Mesenchymal stem cell (in vitro differentiated cells and primary cell): ENCODE data around the gene PSMB4.

Source experiments
- DNase-seq: peaks from one replicate; pipeline ENCODE4 v3.0.0-alpha.2; 2013
- H2AFZ ChIP-seq: one replicate; pipeline ENCODE4 v1.6.1; 2013; ENCODE audit warnings: low read depth, mild to moderate bottlenecking, control low read depth, inconsistent platforms, low read length, moderate library complexity
- H2AK5ac ChIP-seq: 2 replicates; pipeline ENCODE4 v1.6.1; 2013; ENCODE audit warnings: low read length, moderate library complexity, mild to moderate bottlenecking, inconsistent platforms; ENCODE audit not compliant: severe bottlenecking
- H2BK120ac ChIP-seq: one replicate; pipeline ENCODE4 v1.6.1; 2013; ENCODE audit warnings: low read depth, mild to moderate bottlenecking, inconsistent platforms, low read length, moderate library complexity
- H2BK12ac ChIP-seq, 2 experiments: one replicate each; pipeline ENCODE4 v1.6.1; 2013; ENCODE audit warnings: inconsistent platforms in 2 of 2, low read length in 2 of 2, mild to moderate bottlenecking in 2 of 2, moderate library complexity in 2 of 2, control low read depth in 1 of 2
- H2BK15ac ChIP-seq: one replicate; pipeline ENCODE4 v1.6.1; 2013; ENCODE audit warnings: mild to moderate bottlenecking, low read depth, inconsistent platforms; ENCODE audit not compliant: poor library complexity, severe bottlenecking
- H2BK5ac ChIP-seq: 2 replicates; pipeline ENCODE4 v1.6.1; 2013; ENCODE audit warnings: low read depth, mild to moderate bottlenecking, low read length, control low read depth, inconsistent platforms; ENCODE audit not compliant: poor library complexity, severe bottlenecking
- H3K14ac ChIP-seq, 2 experiments: one replicate each; pipeline ENCODE4 v1.6.1; 2013; ENCODE audit warnings: inconsistent platforms in 2 of 2, low read length in 2 of 2, control low read depth in 1 of 2, mild to moderate bottlenecking in 1 of 2, moderate library complexity in 1 of 2
- H3K18ac ChIP-seq, 2 experiments: one replicate each; pipeline ENCODE4 v1.6.1; 2013; ENCODE audit warnings: inconsistent platforms in 2 of 2, low read length in 2 of 2, control low read depth in 1 of 2, low read depth in 1 of 2, mild to moderate bottlenecking in 1 of 2
- H3K23ac ChIP-seq, 2 experiments: one replicate each; pipeline ENCODE4 v1.6.1; 2013; ENCODE audit warnings: inconsistent platforms in 2 of 2, low read length in 2 of 2, mild to moderate bottlenecking in 2 of 2, moderate library complexity in 2 of 2, control low read depth in 1 of 2
- H3K27ac ChIP-seq: 2 replicates; pipeline ENCODE4 v1.5.1; 2013; ENCODE audit warnings: mild to moderate bottlenecking, moderate library complexity, low read length, control low read depth, inconsistent platforms; ENCODE audit not compliant: poor library complexity, severe bottlenecking
- H3K27me3 ChIP-seq, 2 experiments: 2 replicates each; pipeline versions ENCODE4 v1.6.1 to v1.7.0; 2013; ENCODE audit warnings: low read length in 2 of 2, mild to moderate bottlenecking in 2 of 2, moderate library complexity in 2 of 2, control low read depth in 1 of 2, inconsistent platforms in 1 of 2; ENCODE audit not compliant: control insufficient read depth in 1 of 2, insufficient read depth in 1 of 2
- H3K36me3 ChIP-seq, 2 experiments: 2 replicates each; pipeline versions ENCODE4 v1.6.1 to v1.7.0; 2013; ENCODE audit warnings: low read length in 2 of 2, control low read depth in 1 of 2, inconsistent platforms in 1 of 2, low read depth in 1 of 2, mild to moderate bottlenecking in 1 of 2; ENCODE audit not compliant: insufficient read depth in 2 of 2, control insufficient read depth in 1 of 2
- H3K4ac ChIP-seq, 2 experiments: one replicate each; pipeline ENCODE4 v1.6.1; 2013; ENCODE audit warnings: inconsistent platforms in 2 of 2, low read length in 2 of 2, mild to moderate bottlenecking in 2 of 2, moderate library complexity in 2 of 2, control low read depth in 1 of 2, low read depth in 1 of 2
- H3K4me1 ChIP-seq: 2 replicates; pipeline ENCODE4 v1.6.1; 2013; ENCODE audit warnings: low read depth, low read length, control low read depth; ENCODE audit not compliant: control insufficient read depth, insufficient read depth
- H3K4me2 ChIP-seq: 2 replicates; pipeline ENCODE4 v1.6.1; 2013; ENCODE audit warnings: low read length, mild to moderate bottlenecking, inconsistent platforms; ENCODE audit not compliant: poor library complexity, severe bottlenecking
- H3K4me3 ChIP-seq, 2 experiments: 2 replicates each; pipeline versions ENCODE4 v1.5.1 to v1.7.0; 2013; ENCODE audit warnings: low read length in 2 of 2, mild to moderate bottlenecking in 2 of 2, control low read depth in 1 of 2, low read depth in 1 of 2; ENCODE audit not compliant: insufficient read depth in 1 of 2
- H3K79me1 ChIP-seq: replicated peaks from 2 replicates; pipeline ENCODE4 v1.6.1; 2013; ENCODE audit warnings: mild to moderate bottlenecking, control low read depth, low read length, inconsistent platforms; ENCODE audit not compliant: poor library complexity, severe bottlenecking
- H3K9ac ChIP-seq: 2 replicates; pipeline ENCODE4 v1.7.0; 2013; ENCODE audit warnings: mild to moderate bottlenecking, low read length, moderate library complexity
- H3K9me3 ChIP-seq: 2 replicates; pipeline ENCODE4 v1.7.0; 2013; ENCODE audit warnings: mild to moderate bottlenecking, low read length; ENCODE audit not compliant: control insufficient read depth
- H4K8ac ChIP-seq: one replicate; pipeline ENCODE4 v1.6.1; 2013; ENCODE audit warnings: inconsistent platforms, mild to moderate bottlenecking, low read length, moderate library complexity
- H4K91ac ChIP-seq: one replicate; pipeline ENCODE4 v1.6.1; 2013; ENCODE audit warnings: mild to moderate bottlenecking, low read length, inconsistent platforms
- WGBS: methylation state at CpG from one replicate; pipeline ENCODE4 v1.1.7; 2013; ENCODE audit warnings: mixed read lengths; 5-methylcytosine and 5-hydroxymethylcytosine counted together

PSMB4 gene

DNA sequence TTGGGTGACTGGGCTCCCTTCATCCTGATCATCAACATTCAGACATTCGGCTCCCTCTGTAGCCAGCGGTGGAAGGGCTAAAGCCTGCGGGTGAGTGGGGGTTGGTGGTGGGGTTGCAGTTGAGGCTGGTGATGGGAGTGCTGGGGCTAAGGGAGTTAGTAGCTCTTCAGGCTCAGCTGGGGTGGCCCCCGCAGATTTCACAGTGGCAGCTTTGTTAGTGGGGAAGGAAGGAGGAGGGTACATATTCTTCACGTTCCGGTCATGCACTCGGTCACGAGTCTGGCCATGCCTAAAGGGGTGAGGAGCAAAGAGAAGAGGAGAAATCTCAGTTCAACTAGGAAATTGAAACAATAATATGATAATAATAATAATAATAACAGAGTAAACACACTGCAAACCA, 6.8 kb downstream of the PSMB4 start:
- Histone ChIP-seq H2AK5ac (no peak overlapping the region), H3K4me1 (peaks cover under 1% of the 10 kb centered on the region), H4K91ac (no peak overlapping the region), H3K9me3 (no peaks in the 10 kb centered on the region), H2BK5ac (no peak overlapping the region), H3K14ac (no peak overlapping the region), H2BK12ac (no peak overlapping the region), H2AFZ (no peak overlapping the region), H3K79me1 (peaks cover 19% of the 10 kb centered on the region), H3K27ac (no peak overlapping the region), H3K18ac (no peak overlapping the region), H3K4me2 (no peak overlapping the region), H2BK15ac (no peak overlapping the region), H3K36me3 (peaks cover 46 to 94% of the 10 kb centered on the region in 2 experiments), H3K9ac (no peak overlapping the region), H3K4ac (no peak overlapping the region), H3K4me3 (no peak overlapping the region), H3K27me3 (no peaks in the 10 kb centered on the region), H2BK120ac (no peak overlapping the region), H3K23ac (no peak overlapping the region), H4K8ac (no peak overlapping the region)
- DNase-seq, result no peak
- 96% methylated on average over 3 of the region's 8 CpGs for WGBS

DNA sequence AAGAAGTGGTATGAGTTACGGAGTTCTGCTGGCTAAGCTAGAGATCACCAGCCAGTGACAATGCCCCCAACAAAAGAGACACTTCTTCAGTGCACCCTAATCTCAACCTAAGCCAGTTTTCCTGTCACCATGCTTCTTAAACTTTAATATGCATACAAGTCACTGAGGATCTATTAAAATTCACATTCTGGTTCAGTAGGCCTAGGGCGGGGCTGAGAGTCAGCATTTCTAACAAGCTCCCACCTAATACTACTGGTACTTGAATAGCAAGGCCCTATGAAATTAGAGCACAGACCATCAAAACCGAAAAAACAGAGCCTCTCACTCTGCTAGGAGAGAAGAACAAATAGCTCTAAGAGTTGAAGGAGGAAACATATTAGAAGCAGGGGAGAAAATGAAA, 7.9 kb downstream of the PSMB4 start:
- no peak for DNase-seq
- Histone ChIP-seq H3K18ac (no peak overlapping the region), H3K27me3 (no peaks in the 10 kb centered on the region), H3K4me2 (no peak overlapping the region), H3K4me3 (no peak overlapping the region), H3K4me1 (no peaks in the 10 kb centered on the region), H4K8ac (no peak overlapping the region), H2BK15ac (no peak overlapping the region), H4K91ac (no peak overlapping the region), H3K23ac (no peak overlapping the region), H3K9ac (no peak overlapping the region), H3K9me3 (no peaks in the 10 kb centered on the region), H2BK5ac (no peak overlapping the region), H2BK12ac (no peak overlapping the region), H3K79me1 (peaks cover 18% of the 10 kb centered on the region), H3K36me3 (peaks cover 42 to 94% of the 10 kb centered on the region in 2 experiments), H2AFZ (no peak overlapping the region), H3K27ac (no peak overlapping the region), H2AK5ac (no peak overlapping the region), H3K4ac (no peak overlapping the region), H3K14ac (no peak overlapping the region), H2BK120ac (no peak overlapping the region)
- WGBS, result 100% methylated on average over 3 of the region's 3 CpGs

DNA sequence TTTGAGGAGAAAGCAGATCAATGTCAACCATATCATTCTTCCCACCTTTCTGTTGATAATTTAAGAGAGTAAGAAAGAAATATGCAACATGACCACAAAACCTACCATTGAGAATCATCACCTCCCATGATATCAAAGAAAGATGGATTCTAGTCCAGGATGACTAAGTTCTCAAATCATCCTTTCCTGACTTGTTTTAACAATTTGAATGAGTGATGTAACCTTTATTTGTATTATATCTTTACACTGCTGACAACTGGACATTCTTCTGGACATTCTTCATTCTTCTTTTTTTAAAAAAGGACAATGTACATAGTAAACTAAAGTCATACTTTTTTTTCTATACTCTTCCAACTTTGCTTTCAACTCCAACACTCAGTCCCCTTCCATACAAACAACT, 9.5 kb downstream of the PSMB4 start:
- Histone ChIP-seq H3K4me2 (no peak overlapping the region), H3K4me3 (no peak overlapping the region), H3K36me3 (peaks cover 42 to 89% of the 10 kb centered on the region in 2 experiments), H3K18ac (no peak overlapping the region), H2BK12ac (no peak overlapping the region), H3K4ac (no peak overlapping the region), H3K27ac (no peak overlapping the region), H2BK15ac (no peak overlapping the region), H3K27me3 (no peaks in the 10 kb centered on the region), H3K4me1 (no peaks in the 10 kb centered on the region), H2BK120ac (no peak overlapping the region), H2AK5ac (no peak overlapping the region), H3K23ac (no peak overlapping the region), H2AFZ (no peak overlapping the region), H3K9me3 (no peaks in the 10 kb centered on the region), H4K8ac (no peak overlapping the region), H4K91ac (no peak overlapping the region), H3K9ac (no peak overlapping the region), H2BK5ac (no peak overlapping the region), H3K79me1 (peaks cover 17% of the 10 kb centered on the region), H3K14ac (no peak overlapping the region)
- DNase-seq, result no peak

DNA sequence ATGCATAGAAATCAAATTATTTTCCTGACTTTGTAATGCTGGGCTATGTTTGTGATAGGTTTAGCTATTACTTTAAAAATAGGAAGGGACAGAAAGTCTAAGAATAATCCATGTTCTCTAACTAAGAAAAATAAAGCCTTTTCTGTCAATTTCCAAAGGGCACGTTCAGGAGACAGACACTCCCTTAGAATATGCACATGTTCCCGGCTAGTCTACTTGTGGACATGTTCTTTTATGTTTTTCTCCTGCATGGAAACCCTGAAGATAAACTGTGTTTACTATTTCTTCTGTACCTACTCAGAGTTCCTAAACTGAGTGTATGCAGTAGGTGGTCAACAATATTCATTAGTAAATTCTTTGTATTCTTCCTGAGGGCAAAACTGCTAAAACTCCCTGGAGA, 12.5 kb downstream of the PSMB4 start:
- no peak overlapping the region for H2BK5ac ChIP-seq

More for the DNA sequence above, 12.5 kb downstream of the PSMB4 start:
- WGBS, result 95% methylated on average over 2 of the region's 2 CpGs
- peaks cover 21% of the 10 kb centered on the region for H3K79me1 ChIP-seq
- no peak overlapping the region for H2BK120ac ChIP-seq
- no peak overlapping the region for H3K27ac ChIP-seq
- no peak overlapping the region for H2BK12ac ChIP-seq
- no peak overlapping the region for H3K23ac ChIP-seq
- no peak for DNase-seq
- no peak overlapping the region for H2BK15ac ChIP-seq
- no peaks in the 10 kb centered on the region for H3K4me1 ChIP-seq
- H2AFZ ChIP-seq, result no peak overlapping the region
- H3K4me3 ChIP-seq, result no peak overlapping the region
- H4K8ac ChIP-seq, result no peak overlapping the region
- H3K4me2 ChIP-seq, result no peak overlapping the region
- no peak overlapping the region for H3K14ac ChIP-seq
- H3K9me3 ChIP-seq, result no peaks in the 10 kb centered on the region
- H3K9ac ChIP-seq, result no peak overlapping the region
- H3K27me3 ChIP-seq, result no peaks in the 10 kb centered on the region
- no peak overlapping the region for H4K91ac ChIP-seq
- H3K18ac ChIP-seq, result no peak overlapping the region
- H3K4ac ChIP-seq, result no peak overlapping the region
- H2AK5ac ChIP-seq, result no peak overlapping the region
- peaks cover 27 to 89% of the 10 kb centered on the region in 2 experiments for H3K36me3 ChIP-seq
